Activated naive CD4-positive, alpha-beta T cell treated with anti-CD3 and anti-CD28 coated beads, Interleukin-2, amount 50 U/mL, for 24 hours (primary cell): ENCODE data around the gene CD226.
"Not testable (repeated sequence)": the region's sequence is repeated elsewhere in the genome, so short reads cannot be mapped to it uniquely, and the experiment has no call there.

ENCODE experiments used
- H3K27ac Mint-ChIP-seq: one replicate; pipeline ENCODE4 v1.8.0; 2021; ENCODE audit warnings: mild to moderate bottlenecking, mixed read lengths
- H3K27me3 Mint-ChIP-seq: one replicate; pipeline ENCODE4 v1.8.0; 2021; ENCODE audit warnings: mixed read lengths
- H3K36me3 Mint-ChIP-seq: one replicate; pipeline ENCODE4 v1.8.0; 2021; ENCODE audit warnings: mixed read lengths
- H3K4me1 Mint-ChIP-seq: one replicate; pipeline ENCODE4 v1.8.0; 2021; ENCODE audit warnings: mixed read lengths
- H3K4me3 Mint-ChIP-seq: one replicate; pipeline ENCODE4 v1.8.0; 2021; ENCODE audit warnings: mild to moderate bottlenecking, mixed read lengths
- H3K9me3 Mint-ChIP-seq: one replicate; pipeline ENCODE4 v1.8.0; 2021; ENCODE audit warnings: mixed read lengths

Gene CD226

GRCh38 chr18:69839497-69839896, 108.2 kb downstream of the CD226 start:
- H3K4me1 Mint-ChIP-seq, result no peaks in the 10 kb centered on the region
- H3K36me3 Mint-ChIP-seq, result peaks cover 13% of the 10 kb centered on the region
- no peak overlapping the region for H3K4me3 Mint-ChIP-seq
- H3K27me3 Mint-ChIP-seq, result no peaks in the 10 kb centered on the region
- no peak overlapping the region for H3K27ac Mint-ChIP-seq
- no peaks in the 10 kb centered on the region for H3K9me3 Mint-ChIP-seq

- Mint-ChIP-seq H3K4me3 (no peak overlapping the region), H3K4me1 (no peaks in the 10 kb centered on the region), H3K27me3 (no peaks in the 10 kb centered on the region), H3K9me3 (no peaks in the 10 kb centered on the region), H3K36me3 (peaks cover 13% of the 10 kb centered on the region), H3K27ac (no peak overlapping the region)
These were observed 108.9 kb downstream of the CD226 start for GRCh38 chr18:69838620-69839411.

GRCh38 chr18:69838003-69838402, 109.7 kb downstream of the CD226 start:
- Mint-ChIP-seq H3K27ac (no peak overlapping the region), H3K4me3 (no peak overlapping the region), H3K36me3 (peaks cover 13% of the 10 kb centered on the region), H3K27me3 (no peaks in the 10 kb centered on the region), H3K4me1 (no peaks in the 10 kb centered on the region), H3K9me3 (no peaks in the 10 kb centered on the region)

- not testable (repeated sequence) for H3K4me3 Mint-ChIP-seq, H3K4me1 Mint-ChIP-seq, H3K27me3 Mint-ChIP-seq, H3K9me3 Mint-ChIP-seq, H3K27ac Mint-ChIP-seq
- H3K36me3 Mint-ChIP-seq, result peaks cover 28% of the 10 kb centered on the region
These were observed 112.7 kb downstream of the CD226 start for GRCh38 chr18:69834980-69835379.

- Mint-ChIP-seq H3K36me3 (peaks cover 21% of the 10 kb centered on the region), H3K27ac (no peak overlapping the region)
These were observed 117.5 kb downstream of the CD226 start for GRCh38 chr18:69830189-69830588.

GRCh38 chr18:69820538-69820937, 127.1 kb downstream of the CD226 start:
- no peak overlapping the region for H3K4me3 Mint-ChIP-seq
- no peaks in the 10 kb centered on the region for H3K4me1 Mint-ChIP-seq
- no peak overlapping the region for H3K27ac Mint-ChIP-seq
- H3K9me3 Mint-ChIP-seq, result no peaks in the 10 kb centered on the region
- H3K27me3 Mint-ChIP-seq, result no peaks in the 10 kb centered on the region
- H3K36me3 Mint-ChIP-seq, result peaks cover 14% of the 10 kb centered on the region

More at GRCh38 chr18:69830189-69830588, 117.5 kb downstream of the CD226 start:
- no peaks in the 10 kb centered on the region for H3K4me1 Mint-ChIP-seq
- H3K27me3 Mint-ChIP-seq, result no peaks in the 10 kb centered on the region
- H3K4me3 Mint-ChIP-seq, result no peak overlapping the region
- H3K9me3 Mint-ChIP-seq, result no peaks in the 10 kb centered on the region

GRCh38 chr18:69819460-69819859, 128.2 kb downstream of the CD226 start:
- H3K27me3 Mint-ChIP-seq, result no peaks in the 10 kb centered on the region
- peaks cover 16% of the 10 kb centered on the region for H3K36me3 Mint-ChIP-seq
- no peak overlapping the region for H3K4me3 Mint-ChIP-seq
- H3K27ac Mint-ChIP-seq, result no peak overlapping the region
- H3K9me3 Mint-ChIP-seq, result no peaks in the 10 kb centered on the region
- no peaks in the 10 kb centered on the region for H3K4me1 Mint-ChIP-seq

- no peak overlapping the region for H3K4me3 Mint-ChIP-seq
- H3K27me3 Mint-ChIP-seq, result no peaks in the 10 kb centered on the region
- no peaks in the 10 kb centered on the region for H3K9me3 Mint-ChIP-seq
- no peak overlapping the region for H3K27ac Mint-ChIP-seq
- peaks cover 15% of the 10 kb centered on the region for H3K36me3 Mint-ChIP-seq
- H3K4me1 Mint-ChIP-seq, result no peaks in the 10 kb centered on the region
These were observed 130.2 kb downstream of the CD226 start for GRCh38 chr18:69817335-69817940.

- H3K9me3 Mint-ChIP-seq, result peaks cover 5% of the 10 kb centered on the region
- H3K27ac Mint-ChIP-seq, result no peak overlapping the region
- H3K4me1 Mint-ChIP-seq, result no peaks in the 10 kb centered on the region
- H3K4me3 Mint-ChIP-seq, result no peak overlapping the region
- no peaks in the 10 kb centered on the region for H3K27me3 Mint-ChIP-seq
- peaks cover 13% of the 10 kb centered on the region for H3K36me3 Mint-ChIP-seq
These were observed 132.8 kb downstream of the CD226 start for GRCh38 chr18:69814861-69815385.

GRCh38 chr18:69813559-69813958, 134.1 kb downstream of the CD226 start:
- peaks cover 14% of the 10 kb centered on the region for H3K36me3 Mint-ChIP-seq
- H3K27ac Mint-ChIP-seq, result no peak overlapping the region
- peaks cover 6% of the 10 kb centered on the region for H3K9me3 Mint-ChIP-seq
- H3K4me1 Mint-ChIP-seq, result no peaks in the 10 kb centered on the region
- no peaks in the 10 kb centered on the region for H3K27me3 Mint-ChIP-seq
- no peak overlapping the region for H3K4me3 Mint-ChIP-seq

- Mint-ChIP-seq H3K4me3 (no peak overlapping the region), H3K36me3 (peaks cover 12% of the 10 kb centered on the region), H3K4me1 (no peaks in the 10 kb centered on the region)
These were observed 139.3 kb downstream of the CD226 start for GRCh38 chr18:69808399-69808798.

GRCh38 chr18:69804776-69805501, 142.7 kb downstream of the CD226 start:
- H3K9me3 Mint-ChIP-seq, result peaks cover 1% of the 10 kb centered on the region
- peaks cover 9% of the 10 kb centered on the region for H3K36me3 Mint-ChIP-seq
- no peak overlapping the region for H3K4me3 Mint-ChIP-seq
- H3K27ac Mint-ChIP-seq, result no peak overlapping the region
- no peaks in the 10 kb centered on the region for H3K27me3 Mint-ChIP-seq
- H3K4me1 Mint-ChIP-seq, result no peaks in the 10 kb centered on the region

More at GRCh38 chr18:69808399-69808798, 139.3 kb downstream of the CD226 start:
- H3K9me3 Mint-ChIP-seq, result peaks cover 6% of the 10 kb centered on the region
- no peak overlapping the region for H3K27ac Mint-ChIP-seq
- no peaks in the 10 kb centered on the region for H3K27me3 Mint-ChIP-seq
